ENCODE data around the gene HADHB.
A peak's percentile ranks its signal among the peaks of the same experiment; 100 is the strongest.
"Not testable (repeated sequence)": the region's sequence is repeated elsewhere in the genome, so short reads cannot be mapped to it uniquely, and the experiment has no call there.

HADHB gene

GRCh38 chr2:26298286-26298637, 53.5 kb downstream of the HADHB start:
- DNase-seq = no peak

- DNase-seq = no peak
Observed at GRCh38 chr2:26298638-26299393, 54.1 kb downstream of the HADHB start.

- no peak for DNase-seq
Observed at GRCh38 chr2:26299471-26300101, 54.8 kb downstream of the HADHB start.

GRCh38 chr2:26300234-26300925, 55.6 kb downstream of the HADHB start:
- no peak for DNase-seq

GRCh38 chr2:26302846-26303245, 58.1 kb downstream of the HADHB start:
- no peak for DNase-seq

- not testable (repeated sequence) for DNase-seq
Observed at GRCh38 chr2:26305094-26305493, 60.4 kb downstream of the HADHB start.

- no peak for DNase-seq
Observed at GRCh38 chr2:26305540-26305939, 60.8 kb downstream of the HADHB start.

GRCh38 chr2:26309921-26310320, 65.2 kb downstream of the HADHB start:
- DNase-seq = no peak

GRCh38 chr2:26312471-26312870, 67.7 kb downstream of the HADHB start:
- DNase-seq = no peak

- no peak for DNase-seq
Observed at GRCh38 chr2:26313446-26313845, 68.7 kb downstream of the HADHB start.

- no peak for DNase-seq
Observed at GRCh38 chr2:26314243-26314642, 69.5 kb downstream of the HADHB start.

- DNase-seq = no peak
Observed at GRCh38 chr2:26316041-26316440, 71.3 kb downstream of the HADHB start.

GRCh38 chr2:26316845-26317244, 72.1 kb downstream of the HADHB start:
- DNase-seq = no peak

GRCh38 chr2:26317377-26318105, 72.8 kb downstream of the HADHB start:
- DNase-seq = no peak

GRCh38 chr2:26318950-26319349, 74.2 kb downstream of the HADHB start:
- DNase-seq = no peak

GRCh38 chr2:26324479-26324878, 79.7 kb downstream of the HADHB start:
- not testable (repeated sequence) for DNase-seq

GRCh38 chr2:26324903-26325302, 80.2 kb downstream of the HADHB start:
- DNase-seq = no peak

- no peak for DNase-seq
Observed at GRCh38 chr2:26325851-26326250, 81.1 kb downstream of the HADHB start.

- no peak for DNase-seq
Observed at GRCh38 chr2:26326514-26326913, 81.8 kb downstream of the HADHB start.

- no peak for DNase-seq
Observed at GRCh38 chr2:26327291-26328272, 82.8 kb downstream of the HADHB start.

- not testable (repeated sequence) for DNase-seq
Observed at GRCh38 chr2:26329083-26329482, 84.3 kb downstream of the HADHB start.

GRCh38 chr2:26330114-26330549, 85.4 kb downstream of the HADHB start:
- peak; percentile 49 for DNase-seq
